ENCODE measurements around the gene CYP27B1.

CYP27B1 gene

GRCh38 chr12:57765698-57766463 lies 997 bp downstream of the CYP27B1 start:
- DNase-seq (ENCODE audit: low read depth), result no peak

- peak; percentile 45 for DNase-seq (ENCODE audit: low read depth)
Observed at GRCh38 chr12:57765003-57765697, 1.7 kb downstream of the CYP27B1 start.

GRCh38 chr12:57764662-57765002 lies 2.2 kb downstream of the CYP27B1 start:
- DNase-seq (ENCODE audit: low read depth), result no peak

GRCh38 chr12:57763881-57764661 lies 2.8 kb downstream of the CYP27B1 start:
- no peak for DNase-seq (ENCODE audit: low read depth)

GRCh38 chr12:57762463-57762862 lies 4.4 kb downstream of the CYP27B1 start:
- no peak for DNase-seq (ENCODE audit: low read depth)

GRCh38 chr12:57761391-57761998 lies 5.4 kb downstream of the CYP27B1 start:
- DNase-seq (ENCODE audit: low read depth), result no peak

GRCh38 chr12:57760347-57760982 lies 6.4 kb downstream of the CYP27B1 start:
- DNase-seq (ENCODE audit: low read depth), result no peak

GRCh38 chr12:57759360-57759980 lies 7.4 kb downstream of the CYP27B1 start:
- no peak for DNase-seq (ENCODE audit: low read depth)

GRCh38 chr12:57758552-57759359 lies 8.1 kb downstream of the CYP27B1 start:
- no peak for DNase-seq (ENCODE audit: low read depth)

- DNase-seq (ENCODE audit: low read depth), result no peak
Observed at GRCh38 chr12:57757771-57758170, 9.1 kb downstream of the CYP27B1 start.

GRCh38 chr12:57756406-57757341 lies 10.2 kb downstream of the CYP27B1 start:
- DNase-seq (ENCODE audit: low read depth), result peak; percentile 62

- DNase-seq (ENCODE audit: low read depth), result peak; percentile 28
Observed at GRCh38 chr12:57755454-57756372, 11.2 kb downstream of the CYP27B1 start.

GRCh38 chr12:57755194-57755453 lies 11.8 kb downstream of the CYP27B1 start:
- no peak for DNase-seq (ENCODE audit: low read depth)

- DNase-seq (ENCODE audit: low read depth), result peak; percentile 78
Observed at GRCh38 chr12:57754411-57755193, 12.3 kb downstream of the CYP27B1 start, which contains the start of gene MARCHF9. TSS of gene MARCHF9 (plus strand) at chr12:57755103. CDS start at chr12:57755529, 426 bp downstream.

GRCh38 chr12:57753756-57754337 lies 13.0 kb downstream of the CYP27B1 start:
- no peak for DNase-seq (ENCODE audit: low read depth)

- no peak for DNase-seq (ENCODE audit: low read depth)
Observed at GRCh38 chr12:57752668-57753000, 14.2 kb downstream of the CYP27B1 start.

All from activated T-helper 9 cell treated with anti-CD3 and anti-CD28 coated beads, Interleukin-2, amount 50 U/mL, for 16 hours (primary cell).